Measurements from ENCODE around the gene ARHGEF17.

ARHGEF17 gene

DNA sequence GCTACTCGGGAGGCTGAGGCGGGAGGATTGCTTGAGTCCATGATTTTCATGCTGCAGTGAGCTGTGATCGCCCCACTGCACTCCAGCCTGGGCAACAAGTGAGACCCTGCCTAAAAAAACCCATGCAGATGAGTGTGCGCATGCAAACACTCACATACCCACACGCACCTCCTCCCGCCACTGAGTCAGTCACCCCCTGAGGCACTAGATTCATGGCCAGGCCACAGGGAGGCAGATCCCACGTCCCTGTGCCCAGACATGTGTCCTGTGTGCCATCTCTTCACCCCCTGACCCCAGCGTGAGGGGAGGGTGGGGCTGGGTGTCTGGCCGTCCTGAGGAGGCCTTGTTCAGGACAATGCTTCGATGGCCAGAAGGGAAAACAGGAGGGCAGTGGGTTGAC, 83.6 kb downstream of the ARHGEF17 start:
- no peak for DNase-seq (ENCODE audit: low read depth in 3 of 3, low spot score in 1 of 3)

DNA sequence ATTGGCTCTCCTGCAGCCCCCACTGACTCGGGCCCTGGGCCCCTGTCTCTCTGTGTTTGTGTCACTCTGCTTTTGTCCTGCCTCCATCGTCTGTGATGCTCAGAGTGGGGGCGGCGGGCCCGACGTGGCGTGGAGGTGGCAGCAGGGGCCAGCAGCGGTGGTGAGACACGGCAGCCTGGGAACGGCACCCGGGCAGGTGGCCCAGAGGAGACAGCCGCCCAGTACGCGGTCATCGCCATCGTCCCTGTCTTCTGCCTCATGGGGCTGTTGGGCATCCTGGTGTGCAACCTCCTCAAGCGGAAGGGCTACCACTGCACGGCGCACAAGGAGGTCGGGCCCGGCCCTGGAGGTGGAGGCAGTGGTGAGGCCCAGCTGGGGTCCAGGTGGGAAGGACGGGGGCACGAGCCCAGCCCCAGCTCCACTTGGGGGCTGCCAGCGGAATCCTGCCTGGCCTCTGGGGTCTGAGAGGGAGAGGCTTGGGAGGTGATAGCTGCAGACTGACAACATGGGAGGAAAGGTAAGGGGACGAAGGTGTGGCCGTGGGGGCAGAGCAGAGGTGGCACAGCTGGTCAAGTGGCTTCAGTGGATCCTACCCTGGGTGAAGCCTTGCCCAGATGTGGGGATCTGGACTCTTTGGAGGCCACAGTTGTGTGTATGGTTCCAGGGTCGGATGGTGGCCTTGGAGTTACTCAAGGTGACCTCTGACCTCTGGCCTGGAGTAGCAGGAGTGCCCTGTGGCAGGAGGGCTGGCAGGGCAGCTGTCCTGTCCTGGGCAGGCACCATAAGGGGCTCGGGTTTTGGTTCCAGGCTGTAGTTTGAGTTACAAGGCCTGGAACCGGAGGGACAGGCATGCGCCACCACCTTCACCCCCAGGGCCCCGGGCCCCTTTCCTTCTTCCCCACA, 84.3 kb downstream of the ARHGEF17 start:
- DNase-seq (ENCODE audit: low read depth in 3 of 3, low spot score in 1 of 3), result no peak

DNA sequence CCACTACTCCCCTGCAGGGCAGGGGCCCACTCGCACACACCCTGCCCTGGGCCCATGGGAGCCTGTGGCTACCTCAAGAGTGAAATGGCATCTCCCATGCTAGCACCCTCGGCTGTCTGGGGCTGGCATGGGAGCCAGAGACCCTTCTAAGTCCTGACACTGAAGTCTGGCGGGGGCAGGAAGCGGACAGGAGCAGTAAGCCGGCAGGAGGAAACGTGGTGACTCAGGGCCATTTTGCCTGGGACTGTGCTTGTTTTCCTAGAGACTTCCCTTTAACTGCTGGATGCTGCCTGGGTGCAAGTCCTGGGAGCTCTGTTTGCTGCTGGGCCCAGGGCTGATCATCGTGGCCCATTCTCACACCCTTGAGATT, 84.9 kb downstream of the ARHGEF17 start:
- no peak for DNase-seq (ENCODE audit: low read depth in 3 of 3, low spot score in 1 of 3)

DNA sequence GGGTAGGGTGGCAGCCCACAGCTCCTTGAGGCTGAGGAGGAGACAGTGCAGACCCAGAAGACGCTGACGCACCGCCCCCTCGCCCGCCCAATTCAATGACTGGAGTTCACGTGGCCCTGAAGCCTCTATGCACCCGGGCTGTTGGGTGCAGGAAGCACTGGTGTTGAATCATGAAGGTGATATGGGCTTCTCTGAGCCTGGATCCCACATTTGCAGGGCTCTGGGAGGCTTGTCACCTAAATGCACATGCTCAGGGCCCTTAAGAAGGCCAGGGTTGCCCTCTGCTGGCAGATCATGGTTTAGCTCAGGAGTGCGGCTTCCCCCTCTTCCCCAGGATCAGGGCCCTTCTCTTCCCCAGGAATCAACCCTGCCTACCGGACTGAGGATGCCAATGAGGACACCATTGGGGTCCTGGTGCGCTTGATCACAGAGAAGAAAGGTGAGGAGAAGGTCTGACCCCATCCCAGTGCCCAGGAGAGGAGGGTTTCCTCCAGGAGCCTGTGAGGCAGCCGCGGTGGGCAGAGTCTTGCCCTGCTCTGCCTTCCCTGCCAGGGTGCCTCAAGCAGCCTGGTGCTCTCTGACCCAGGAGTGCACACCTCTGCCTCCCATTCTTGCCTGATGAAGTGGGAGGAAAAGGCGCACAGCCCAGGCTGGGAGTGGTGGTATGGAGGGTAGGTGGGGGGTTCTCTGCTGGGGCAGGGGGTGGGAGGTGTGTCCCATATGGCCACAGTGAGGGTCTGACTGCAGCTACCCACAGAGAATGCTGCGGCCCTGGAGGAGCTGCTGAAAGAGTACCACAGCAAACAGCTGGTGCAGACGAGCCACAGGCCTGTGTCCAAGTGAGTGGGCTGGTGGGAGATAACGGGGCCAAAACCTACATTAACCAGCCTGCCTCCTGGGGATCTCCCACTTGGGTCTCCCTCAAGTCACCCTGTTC, 85.7 kb downstream of the ARHGEF17 start:
- peak; percentile 28 to 48 (median 44) for DNase-seq (ENCODE audit: low read depth in 3 of 3, low spot score in 1 of 3)

DNA sequence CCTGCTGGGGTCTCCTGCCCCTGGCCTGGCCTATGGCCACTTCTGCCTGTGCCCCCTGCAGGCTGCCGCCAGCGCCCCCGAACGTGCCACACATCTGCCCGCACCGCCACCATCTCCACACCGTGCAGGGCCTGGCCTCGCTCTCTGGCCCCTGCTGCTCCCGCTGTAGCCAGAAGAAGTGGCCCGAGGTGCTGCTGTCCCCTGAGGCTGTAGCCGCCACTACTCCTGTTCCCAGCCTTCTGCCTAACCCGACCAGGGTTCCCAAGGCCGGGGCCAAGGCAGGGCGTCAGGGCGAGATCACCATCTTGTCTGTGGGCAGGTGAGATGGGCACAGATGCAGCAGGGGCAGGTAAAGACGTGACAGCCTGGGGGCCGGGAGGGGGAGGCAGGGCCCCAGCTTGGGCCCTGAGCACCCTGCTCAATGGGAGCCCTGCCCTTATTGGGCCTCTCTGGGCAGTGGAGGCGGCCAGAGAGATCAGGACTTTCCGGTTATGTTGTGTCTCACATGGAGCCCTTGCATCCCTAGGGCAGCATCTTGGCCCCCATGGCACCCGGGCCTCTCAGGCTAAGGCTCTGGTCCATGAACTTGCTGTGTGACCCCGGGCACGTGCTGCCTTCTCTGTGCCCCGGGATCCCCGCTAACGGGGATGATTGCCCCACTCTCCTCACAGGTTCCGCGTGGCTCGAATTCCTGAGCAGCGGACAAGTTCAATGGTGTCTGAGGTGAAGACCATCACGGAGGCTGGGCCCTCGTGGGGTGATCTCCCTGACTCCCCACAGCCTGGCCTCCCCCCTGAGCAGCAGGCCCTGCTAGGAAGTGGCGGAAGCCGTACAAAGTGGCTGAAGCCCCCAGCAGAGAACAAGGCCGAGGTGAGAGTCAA, 86.6 kb downstream of the ARHGEF17 start:
- DNase-seq (ENCODE audit: low read depth in 3 of 3, low spot score in 1 of 3), result no peak

DNA sequence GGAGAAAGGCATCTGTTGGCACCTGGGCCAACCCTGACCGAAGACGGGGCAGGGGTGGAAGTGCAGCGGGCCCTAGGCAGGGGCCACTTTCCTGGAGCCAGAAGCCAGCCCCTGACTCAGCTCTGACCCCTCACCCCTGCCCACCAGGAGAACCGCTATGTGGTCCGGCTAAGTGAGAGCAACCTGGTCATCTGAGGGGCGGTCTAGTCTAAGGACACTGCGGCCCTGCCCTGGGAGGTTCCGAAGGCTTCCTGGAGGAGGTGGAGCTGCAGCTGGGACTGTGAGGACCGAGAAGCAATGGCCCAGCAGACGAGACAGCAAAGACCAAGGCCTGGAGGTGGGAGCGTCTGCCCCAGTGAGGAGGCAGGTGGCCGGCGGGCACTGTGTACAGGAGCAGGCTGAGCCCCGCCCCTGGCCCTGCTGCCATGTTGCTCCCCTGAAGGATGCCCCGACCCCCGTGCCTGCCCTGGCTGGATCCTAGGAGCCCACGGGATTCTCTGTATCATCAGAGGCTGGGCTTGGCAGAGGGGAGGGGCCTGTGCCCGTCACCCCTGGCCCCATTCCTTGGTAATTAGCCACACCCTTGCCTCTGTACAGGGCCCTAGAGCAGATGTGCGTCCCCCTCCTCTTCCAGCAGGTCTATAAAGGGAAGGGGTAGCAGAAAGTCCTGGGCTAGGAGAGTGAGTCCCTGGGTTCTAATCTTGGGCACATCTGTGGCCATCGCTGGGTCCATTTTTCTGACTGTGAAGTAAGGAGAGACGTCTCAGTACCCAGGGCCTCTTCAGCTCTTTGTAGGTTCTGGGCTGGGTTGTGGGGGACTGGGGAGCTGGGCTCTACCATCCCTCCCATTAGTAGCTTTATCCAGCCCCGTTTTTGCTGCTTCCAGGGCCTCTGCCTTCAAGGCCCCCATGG, 87.5 kb downstream of the ARHGEF17 start:
- DNase-seq (ENCODE audit: low read depth in 3 of 3, low spot score in 1 of 3), result no peak

DNA sequence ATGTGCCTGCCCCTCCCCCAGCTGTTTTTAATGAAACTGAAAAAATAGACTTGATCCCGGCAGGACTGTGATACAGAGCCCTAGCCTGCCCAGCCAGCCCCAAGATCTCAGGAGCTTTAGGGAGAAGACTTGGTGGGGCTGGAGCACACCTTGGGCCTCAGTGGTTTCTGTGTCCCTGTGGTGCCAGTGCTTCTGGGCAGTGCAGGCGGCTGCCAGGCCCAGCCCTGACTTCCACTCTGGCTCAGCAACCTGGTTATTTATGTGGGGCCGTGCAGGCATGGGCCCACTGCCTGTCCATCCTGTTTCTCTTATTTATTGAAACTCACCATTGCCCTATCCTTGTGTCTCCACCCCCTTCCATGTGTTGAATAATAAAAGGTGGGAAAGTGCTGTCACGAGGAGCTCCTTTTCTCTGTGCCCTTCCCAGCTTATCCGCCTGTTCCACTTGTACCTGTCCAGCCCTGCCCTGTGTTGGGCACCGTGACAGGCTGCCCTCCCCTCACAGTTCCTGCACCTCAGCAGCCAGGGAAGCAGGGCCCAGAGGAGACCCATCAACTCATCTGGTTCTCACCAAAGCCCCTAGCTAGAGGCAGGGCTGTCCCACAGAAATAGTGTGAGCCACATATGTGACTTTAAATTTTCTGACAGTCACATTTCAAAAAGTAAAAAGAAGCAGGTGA, 88.3 kb downstream of the ARHGEF17 start:
- no peak for DNase-seq (ENCODE audit: low read depth in 3 of 3, low spot score in 1 of 3)

DNA sequence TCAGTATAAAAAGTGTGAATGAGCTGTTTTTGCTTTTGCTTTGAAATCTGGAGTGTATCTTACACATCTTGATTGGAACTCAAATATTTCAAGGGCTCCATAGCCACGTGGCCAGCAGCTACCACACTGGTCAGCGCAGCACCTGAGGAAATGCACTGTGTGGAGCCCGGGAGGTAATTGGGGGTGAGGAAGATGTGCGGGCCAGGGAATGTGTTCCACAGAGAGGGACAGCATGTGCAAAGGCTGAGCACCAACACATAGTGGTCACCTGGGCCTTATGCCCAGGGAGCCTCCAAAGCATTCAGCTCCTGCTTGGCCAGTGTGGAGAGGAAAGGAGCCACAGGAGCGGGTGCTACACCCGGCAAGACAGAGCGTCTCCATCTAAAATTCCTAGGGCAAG, 88.9 kb downstream of the ARHGEF17 start:
- DNase-seq (ENCODE audit: low read depth in 3 of 3, low spot score in 1 of 3), result no peak

DNA sequence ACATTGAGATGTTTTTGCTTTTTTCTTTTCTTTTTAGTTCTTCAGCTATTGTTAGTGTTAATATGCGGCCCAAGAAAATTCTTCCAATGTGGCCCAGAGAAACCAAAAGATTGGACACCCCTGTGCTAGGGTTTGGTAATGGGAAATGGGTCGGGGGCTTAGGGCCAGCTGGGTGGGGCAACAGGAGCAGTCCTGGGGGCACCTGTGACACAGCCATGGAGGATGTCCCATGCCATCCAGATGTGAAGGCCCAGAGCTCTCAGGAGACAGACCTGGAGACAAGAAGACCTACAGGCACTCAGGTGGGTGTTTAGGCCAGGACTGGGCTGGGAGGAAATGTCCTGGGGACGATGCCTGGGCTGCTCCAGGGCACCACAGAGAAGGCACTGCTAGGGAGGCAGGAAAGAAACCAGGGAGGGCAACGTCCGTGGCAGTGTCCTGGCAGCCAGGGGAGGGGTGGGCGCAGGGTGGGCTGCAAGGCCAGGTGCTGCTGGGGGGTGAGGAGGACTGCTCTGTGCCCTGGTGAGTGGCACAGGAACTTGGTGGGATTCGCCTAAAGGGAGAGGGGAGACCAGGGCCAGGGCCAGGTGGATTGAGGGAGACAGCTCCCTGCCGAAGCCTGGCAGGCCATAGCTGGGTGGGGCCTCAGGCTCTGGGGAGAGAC, 89.5 kb downstream of the ARHGEF17 start:
- DNase-seq (ENCODE audit: low read depth in 3 of 3, low spot score in 1 of 3), result no peak

DNA sequence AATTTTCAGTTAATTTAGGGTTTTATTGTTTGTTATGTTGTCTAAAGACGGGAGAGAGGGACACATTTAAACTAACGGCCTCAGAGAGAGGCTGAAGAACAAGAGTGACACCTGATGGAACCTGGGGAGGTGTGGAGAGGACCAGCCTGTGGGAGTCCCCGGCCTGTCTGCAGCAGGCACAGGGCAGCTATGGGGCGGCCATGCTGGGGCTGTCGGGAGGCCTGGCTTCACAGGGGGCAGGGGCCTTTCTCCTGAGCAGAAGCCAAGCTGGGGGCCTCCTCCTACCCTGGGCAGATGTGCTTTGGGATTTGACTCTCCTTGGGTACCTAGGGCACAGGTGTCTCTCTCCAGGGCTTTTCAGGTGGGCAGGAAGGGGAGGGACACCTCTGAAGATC, 90.1 kb downstream of the ARHGEF17 start:
- no peak for DNase-seq (ENCODE audit: low read depth in 3 of 3, low spot score in 1 of 3)

DNA sequence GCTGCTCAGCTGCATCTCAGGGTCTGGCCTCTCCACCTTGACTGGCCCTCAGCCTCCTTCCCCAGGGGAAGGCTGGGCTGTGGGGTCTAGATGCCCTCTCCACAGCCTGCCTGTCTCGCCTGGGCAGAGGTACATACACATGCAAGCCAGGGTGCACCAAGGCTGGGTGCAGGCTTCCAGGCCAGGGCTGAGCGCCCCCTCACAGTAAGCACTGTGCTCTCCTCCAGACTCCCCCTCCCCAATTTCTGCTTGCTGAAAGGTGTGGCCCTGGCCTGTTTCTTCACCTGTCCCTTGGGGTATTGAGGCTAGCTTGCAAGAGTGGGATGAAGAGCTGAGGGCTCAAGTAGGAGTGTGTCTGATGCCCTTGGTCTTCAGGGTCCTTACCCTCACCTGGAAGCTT, 90.6 kb downstream of the ARHGEF17 start:
- DNase-seq (ENCODE audit: low read depth in 3 of 3, low spot score in 1 of 3), result no peak

DNA sequence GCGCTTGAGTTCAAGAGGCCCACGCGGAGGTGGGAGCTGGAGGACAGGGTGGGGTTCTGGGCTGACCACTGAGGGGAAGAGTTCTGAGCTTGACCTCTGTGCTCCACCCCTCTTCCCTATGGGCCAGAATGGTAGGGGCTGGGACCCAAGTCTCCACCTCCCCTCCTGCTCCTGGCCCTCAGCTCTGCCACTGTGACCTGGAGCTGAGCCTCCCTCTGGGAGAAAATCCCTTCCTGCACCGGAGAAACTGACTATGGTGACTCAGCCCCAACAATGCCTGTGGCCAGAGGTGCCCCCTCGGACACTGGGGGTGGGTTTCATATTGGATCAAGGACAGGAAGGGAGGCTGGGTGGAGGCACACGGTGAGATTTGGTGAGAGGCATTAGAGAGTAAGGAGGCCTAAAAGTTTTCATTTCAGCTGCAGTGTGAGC, 91.1 kb downstream of the ARHGEF17 start:
- DNase-seq (ENCODE audit: low read depth in 3 of 3, low spot score in 1 of 3), result no peak

DNA sequence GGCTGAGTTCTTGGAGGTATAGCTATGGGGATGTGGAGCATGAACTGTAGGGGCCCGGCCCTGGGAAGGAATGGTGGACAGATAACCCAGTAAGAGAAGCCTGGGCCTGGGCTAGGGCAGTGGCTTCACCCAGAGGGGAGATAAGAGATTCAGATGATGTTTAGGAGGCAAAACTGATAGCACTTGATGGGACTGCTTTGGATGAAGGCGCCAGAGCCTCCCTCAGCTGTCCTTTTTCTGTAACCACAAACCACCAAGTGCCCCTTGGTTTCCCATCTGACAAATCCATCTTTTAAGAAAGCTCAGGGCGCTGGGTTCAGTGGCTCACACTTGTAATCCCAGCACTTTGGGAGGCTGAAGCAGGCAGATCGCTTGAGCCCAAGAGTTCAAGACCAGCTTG, 91.6 kb downstream of the ARHGEF17 start:
- no peak for DNase-seq (ENCODE audit: low read depth in 3 of 3, low spot score in 1 of 3)

DNA sequence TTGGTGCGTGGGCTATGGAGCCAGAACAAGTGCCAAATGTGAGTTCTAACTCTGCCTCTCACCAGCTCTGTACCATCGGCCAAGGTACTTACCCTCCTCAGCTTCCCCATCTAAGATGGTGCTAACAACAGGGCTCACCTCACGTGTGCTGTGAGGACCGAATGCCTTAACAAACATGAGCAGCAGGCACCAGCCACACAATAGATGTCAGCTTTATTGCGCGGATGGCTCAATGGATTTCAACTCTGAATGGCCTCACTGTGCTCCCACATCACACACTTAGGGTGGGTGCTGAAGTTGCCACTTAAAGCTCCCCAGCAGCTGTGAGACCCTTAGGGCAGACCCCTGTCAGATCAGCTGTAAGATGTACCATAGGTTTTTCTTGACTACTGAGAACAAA, 92.2 kb downstream of the ARHGEF17 start:
- DNase-seq (ENCODE audit: low read depth in 3 of 3, low spot score in 1 of 3), result no peak

DNA sequence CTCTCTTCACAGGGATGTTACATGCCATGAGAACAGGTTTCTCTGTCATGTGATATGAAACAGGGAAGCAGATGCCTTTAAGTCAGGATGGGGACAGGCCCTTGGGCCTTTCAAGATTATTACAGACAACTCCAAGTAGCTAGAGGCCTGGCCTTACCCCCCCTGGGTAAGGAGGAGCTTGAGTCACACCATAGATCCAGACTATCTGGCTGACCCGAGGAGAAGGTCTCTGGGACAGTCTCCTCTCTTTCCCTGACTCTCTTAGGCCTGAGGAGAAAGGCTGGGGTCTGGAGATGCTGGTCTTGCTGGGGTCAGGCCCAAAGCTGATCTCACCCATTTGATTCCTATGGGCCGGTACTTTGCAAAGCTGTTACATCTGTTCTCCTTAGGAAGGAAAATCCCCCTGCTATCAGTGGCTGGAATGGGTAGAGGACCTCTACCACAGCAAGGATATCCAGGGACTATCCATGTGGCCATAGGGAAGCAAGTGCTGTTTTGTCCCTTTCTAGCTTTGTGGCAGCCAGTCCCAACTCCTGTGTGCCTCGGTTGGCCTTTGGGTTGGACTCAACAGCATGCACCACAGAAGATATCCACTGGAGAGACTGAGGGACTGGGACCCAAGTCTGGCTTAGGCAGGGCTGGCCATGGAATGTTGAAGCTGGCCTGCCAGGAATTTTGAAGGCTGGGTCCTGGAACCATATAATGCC, 93.3 kb downstream of the ARHGEF17 start:
- DNase-seq (ENCODE audit: low read depth in 3 of 3, low spot score in 1 of 3), result no peak

DNA sequence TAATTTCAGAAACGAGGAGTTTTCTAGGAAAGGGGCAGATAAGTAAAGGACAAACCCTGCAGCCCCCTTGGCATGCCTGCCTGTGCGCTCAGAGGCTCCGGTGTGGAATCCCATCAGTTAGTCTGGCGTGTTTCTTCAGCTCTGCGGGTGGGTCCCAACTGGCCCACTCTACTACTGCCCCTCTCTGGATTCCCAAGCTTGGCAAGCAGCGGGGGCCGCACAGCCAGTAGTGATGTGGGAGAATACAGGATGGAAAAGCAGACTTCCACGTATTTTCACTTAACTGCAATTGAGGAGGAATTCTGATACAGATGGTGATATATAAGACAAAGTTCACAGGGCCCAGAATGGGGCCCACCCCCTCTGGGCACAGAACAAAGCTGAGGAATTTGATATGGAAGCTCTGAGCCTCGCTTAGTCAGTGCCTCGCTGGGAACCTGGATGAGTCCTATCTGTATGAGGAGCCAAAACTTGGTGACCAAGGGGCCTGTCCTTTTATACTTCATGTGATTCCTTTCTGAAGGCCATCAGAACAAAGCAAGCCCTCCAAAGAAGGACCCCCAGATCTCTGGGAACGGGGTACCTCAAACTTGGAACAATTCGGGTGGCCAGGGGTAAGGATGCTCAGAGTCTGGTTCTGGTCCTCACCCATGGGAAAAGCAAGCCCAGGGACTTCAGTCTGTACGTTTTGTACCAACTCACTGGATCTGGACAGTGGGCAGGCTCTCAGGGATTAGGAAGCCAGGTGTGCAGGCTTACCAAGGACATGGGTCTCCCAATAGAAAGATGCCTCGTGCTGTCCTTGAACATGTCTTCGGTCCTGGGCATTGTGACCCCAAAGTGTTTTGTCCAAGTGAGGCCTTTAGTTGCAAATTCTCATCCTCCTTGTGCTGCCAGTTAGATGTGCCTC, 94.1 kb downstream of the ARHGEF17 start:
- DNase-seq (ENCODE audit: low read depth in 3 of 3, low spot score in 1 of 3), result no peak

DNA sequence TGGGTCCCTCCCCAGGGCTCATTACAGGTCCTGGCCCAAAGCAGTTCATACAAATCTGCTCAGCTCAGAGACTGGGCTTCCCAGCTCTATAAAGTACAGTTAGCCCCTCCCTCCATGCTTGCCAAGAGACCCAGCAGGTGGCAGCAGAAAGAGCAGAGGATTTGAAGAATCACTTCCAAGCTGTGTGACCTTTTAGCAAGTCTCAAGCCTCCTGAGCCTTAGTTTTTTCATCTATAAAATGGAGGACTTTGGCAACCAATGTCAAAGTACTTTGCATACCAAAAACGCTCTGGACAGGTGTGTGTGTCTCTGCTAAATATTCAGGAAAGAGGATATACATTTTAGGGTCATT, 94.7 kb downstream of the ARHGEF17 start:
- DNase-seq (ENCODE audit: low read depth in 3 of 3, low spot score in 1 of 3), result no peak

All from stimulated activated CD4-positive, alpha-beta T cell treated with anti-CD3 and anti-CD28 coated beads, TNF-alpha, amount 100 ng/mL, for 1 hour (primary cell).